SK-N-MC (cell line): ENCODE data around the gene LEFTY1.

Experiments
- EZH2 ChIP-seq: fragments of 200-600 bp; sonication (generic); IDR thresholded peaks from one replicate; pipeline ENCODE4 v1.6.1; 2017; ENCODE audit warnings: antibody characterized with exemption
- FOXP2 ChIP-seq: optimal IDR thresholded peaks from 2 replicates; pipeline ENCODE3; 2011; ENCODE audit warnings: mild to moderate bottlenecking, moderate library complexity; ENCODE audit not compliant: insufficient read depth; ENCODE audit errors: extremely low read length, control extremely low read depth
- POLR2AphosphoS5 ChIP-seq: IDR thresholded peaks from 2 replicates; pipeline ENCODE4 v1.6.1; 2012; ENCODE audit warnings: mild to moderate bottlenecking, low read depth, low read length, borderline replicate concordance

GRCh38 chr1:225931270-225932136, 42.6 kb upstream of the LEFTY1 start:
- TF ChIP-seq EZH2 (no peak), POLR2AphosphoS5 (no peak), FOXP2 (no peak)
